Suprapubic skin (tissue), 3 donors: ENCODE results near the gene ACTG1.

Source experiments
- EP300 ChIP-seq: sonication (generic); formaldehyde crosslinking; IDR thresholded peaks from one replicate; pipeline ENCODE4 v1.6.1; 2017; ENCODE audit warnings: antibody characterized with exemption
- POLR2A ChIP-seq, 2 donors: fragments of 450-650 bp; IDR thresholded peaks; one replicate each; pipeline ENCODE4 v1.6.1; 2017; ENCODE audit warnings: antibody characterized with exemption in 2 of 2, mild to moderate bottlenecking in 2 of 2, moderate library complexity in 2 of 2
- TF ChIP-seq, protein P1 (sequence below), 2 donors: fragments of 200-600 bp in 1 of 2; fragments of 450-650 bp in 1 of 2; sonication (generic) in 1 of 2; IDR thresholded peaks; one replicate each; pipeline ENCODE4 v1.5.1; 2016 to 2019; ENCODE audit warnings: antibody characterized with exemption in 2 of 2, mild to moderate bottlenecking in 1 of 2, moderate library complexity in 1 of 2

DNA sequence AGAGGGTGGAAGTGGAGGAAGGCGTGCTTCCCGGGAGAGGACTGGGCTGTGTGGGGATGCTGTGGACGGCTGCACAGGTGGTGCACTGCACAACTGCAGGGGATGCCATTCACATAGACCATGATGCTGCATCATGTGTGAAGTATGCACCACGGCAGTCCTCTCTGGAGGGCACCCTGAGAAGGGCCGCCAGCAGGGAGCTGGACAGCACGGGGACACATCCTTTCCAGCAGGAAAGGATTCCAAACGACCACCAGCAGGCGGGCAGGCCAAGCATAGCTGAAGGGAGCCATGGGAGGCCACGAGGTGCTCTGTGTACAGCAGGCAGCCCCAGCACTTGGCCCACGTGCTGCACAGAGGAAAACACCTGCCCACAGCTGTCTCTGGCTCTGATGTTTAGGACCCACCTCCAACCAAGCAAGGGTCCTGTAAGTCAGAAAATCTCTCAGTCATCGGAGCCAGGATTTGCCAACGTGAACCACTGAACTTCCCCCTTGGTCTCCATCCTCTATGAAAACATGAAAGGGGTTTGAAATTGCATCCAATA is 10.1 kb downstream of the ACTG1 start:
- TF ChIP-seq POLR2A (IDR thresholded peaks at IDR 0.05) = no peak
- TF ChIP-seq, protein P1, sequence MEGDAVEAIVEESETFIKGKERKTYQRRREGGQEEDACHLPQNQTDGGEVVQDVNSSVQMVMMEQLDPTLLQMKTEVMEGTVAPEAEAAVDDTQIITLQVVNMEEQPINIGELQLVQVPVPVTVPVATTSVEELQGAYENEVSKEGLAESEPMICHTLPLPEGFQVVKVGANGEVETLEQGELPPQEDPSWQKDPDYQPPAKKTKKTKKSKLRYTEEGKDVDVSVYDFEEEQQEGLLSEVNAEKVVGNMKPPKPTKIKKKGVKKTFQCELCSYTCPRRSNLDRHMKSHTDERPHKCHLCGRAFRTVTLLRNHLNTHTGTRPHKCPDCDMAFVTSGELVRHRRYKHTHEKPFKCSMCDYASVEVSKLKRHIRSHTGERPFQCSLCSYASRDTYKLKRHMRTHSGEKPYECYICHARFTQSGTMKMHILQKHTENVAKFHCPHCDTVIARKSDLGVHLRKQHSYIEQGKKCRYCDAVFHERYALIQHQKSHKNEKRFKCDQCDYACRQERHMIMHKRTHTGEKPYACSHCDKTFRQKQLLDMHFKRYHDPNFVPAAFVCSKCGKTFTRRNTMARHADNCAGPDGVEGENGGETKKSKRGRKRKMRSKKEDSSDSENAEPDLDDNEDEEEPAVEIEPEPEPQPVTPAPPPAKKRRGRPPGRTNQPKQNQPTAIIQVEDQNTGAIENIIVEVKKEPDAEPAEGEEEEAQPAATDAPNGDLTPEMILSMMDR (IDR thresholded peaks at IDR 0.05) = no peak
- no peak for TF ChIP-seq EP300
